AG04449 (cell line): ENCODE measurements around the gene EBF4.
"Not testable (repeated sequence)": the region's sequence is repeated elsewhere in the genome, so short reads cannot be mapped to it uniquely, and the experiment has no call there.

ENCODE experiments used
- CTCF ChIA-PET: fragments of 350-600 bp; formaldehyde crosslinking; extraction: SDS; loops from one replicate; lab custom pipeline; 2021; ENCODE audit warnings: antibody characterized with exemption; lab: Yijun Ruan, JAX
- POLR2A ChIA-PET: fragments of 400-600, 350-600 bp; formaldehyde crosslinking; extraction: SDS; loops from one replicate; lab custom pipeline; 2020; ENCODE audit warnings: antibody characterized with exemption, inconsistent platforms; lab: Yijun Ruan, JAX
- DNase-seq: peaks from one replicate; pipeline ENCODE4 v3.0.0-alpha.2; 2010; ENCODE audit warnings: low read depth, low spot score
- H3K4me3 ChIP-seq: 2 replicates; pipeline ENCODE4 v1.5.1; 2011; ENCODE audit warnings: low read depth, mild to moderate bottlenecking, control low read depth, low read length
- TF ChIP-seq, protein P1 (sequence below): IDR thresholded peaks from one replicate; pipeline ENCODE4 v1.5.1; 2011; ENCODE audit warnings: mild to moderate bottlenecking, moderate library complexity, low read length, control low read depth, inconsistent platforms; ENCODE audit not compliant: insufficient read depth; ENCODE audit errors: missing control alignments

Gene EBF4

GRCh38 chr20:2663887-2664719 lies 28.5 kb upstream of the EBF4 start, which contains the start of gene IDH3B:
TSS of gene IDH3B (minus strand) at chr20:2664216. CDS start at chr20:2664188, 28 bp downstream.
- ChIA-PET CTCF (interaction anchor here (1.2 to 3.3 kb wide), 4 partner anchors 8 to 337 kb away, joined by 3 to 13 read pairs (median 4); no protein-coding TSS in a partner anchor), POLR2A (interaction anchor here (3.7 kb wide), 1 partner anchor 11 kb away, joined by 36 read pairs; the partner anchor contains the start of gene NOP56)
- peak within 1 kb of the TSS; percentile 95 for H3K4me3 ChIP-seq
- peak; percentile 49 for DNase-seq
- TF ChIP-seq, protein P1, sequence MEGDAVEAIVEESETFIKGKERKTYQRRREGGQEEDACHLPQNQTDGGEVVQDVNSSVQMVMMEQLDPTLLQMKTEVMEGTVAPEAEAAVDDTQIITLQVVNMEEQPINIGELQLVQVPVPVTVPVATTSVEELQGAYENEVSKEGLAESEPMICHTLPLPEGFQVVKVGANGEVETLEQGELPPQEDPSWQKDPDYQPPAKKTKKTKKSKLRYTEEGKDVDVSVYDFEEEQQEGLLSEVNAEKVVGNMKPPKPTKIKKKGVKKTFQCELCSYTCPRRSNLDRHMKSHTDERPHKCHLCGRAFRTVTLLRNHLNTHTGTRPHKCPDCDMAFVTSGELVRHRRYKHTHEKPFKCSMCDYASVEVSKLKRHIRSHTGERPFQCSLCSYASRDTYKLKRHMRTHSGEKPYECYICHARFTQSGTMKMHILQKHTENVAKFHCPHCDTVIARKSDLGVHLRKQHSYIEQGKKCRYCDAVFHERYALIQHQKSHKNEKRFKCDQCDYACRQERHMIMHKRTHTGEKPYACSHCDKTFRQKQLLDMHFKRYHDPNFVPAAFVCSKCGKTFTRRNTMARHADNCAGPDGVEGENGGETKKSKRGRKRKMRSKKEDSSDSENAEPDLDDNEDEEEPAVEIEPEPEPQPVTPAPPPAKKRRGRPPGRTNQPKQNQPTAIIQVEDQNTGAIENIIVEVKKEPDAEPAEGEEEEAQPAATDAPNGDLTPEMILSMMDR: no peak

DNA sequence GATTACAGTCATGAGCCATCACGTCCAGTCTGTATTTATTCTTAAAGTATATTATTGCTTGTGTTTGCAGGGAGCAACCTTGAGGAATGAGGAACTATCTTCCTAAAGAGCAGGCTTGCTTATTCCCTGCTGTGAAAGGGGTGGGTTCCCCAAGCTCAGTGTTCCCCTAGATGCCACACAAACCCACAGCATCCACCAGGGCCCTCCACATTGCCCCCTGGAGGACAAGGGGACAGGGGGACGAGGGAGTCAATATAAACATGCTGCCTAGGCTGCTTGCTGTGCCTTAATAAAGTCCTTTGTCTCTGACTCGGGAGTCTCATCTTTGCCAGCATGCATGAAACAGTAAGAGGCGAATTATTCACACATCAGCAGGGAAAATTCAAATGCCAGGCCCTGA lies 20.6 kb upstream of the EBF4 start:
- DNase-seq: no peak
- ChIA-PET POLR2A (no interaction called here), CTCF (interaction anchor here (1.0 to 1.1 kb wide), 2 partner anchors 8 to 25 kb away, joined by 3 read pairs; partner anchors contain the start of gene IDH3B)
- H3K4me3 ChIP-seq: no peak overlapping the region
- TF ChIP-seq, protein P1: peak; percentile 3

- no peak for DNase-seq
- TF ChIP-seq, protein P1: no peak
- ChIA-PET CTCF (interaction anchor here (1.0 to 1.1 kb wide), 2 partner anchors 8 to 26 kb away, joined by 3 read pairs; partner anchors contain the start of gene IDH3B), POLR2A (no interaction called here)
- no peak overlapping the region for H3K4me3 ChIP-seq
Observed at GRCh38 chr20:2672446-2672845, 20.1 kb upstream of the EBF4 start.

DNA sequence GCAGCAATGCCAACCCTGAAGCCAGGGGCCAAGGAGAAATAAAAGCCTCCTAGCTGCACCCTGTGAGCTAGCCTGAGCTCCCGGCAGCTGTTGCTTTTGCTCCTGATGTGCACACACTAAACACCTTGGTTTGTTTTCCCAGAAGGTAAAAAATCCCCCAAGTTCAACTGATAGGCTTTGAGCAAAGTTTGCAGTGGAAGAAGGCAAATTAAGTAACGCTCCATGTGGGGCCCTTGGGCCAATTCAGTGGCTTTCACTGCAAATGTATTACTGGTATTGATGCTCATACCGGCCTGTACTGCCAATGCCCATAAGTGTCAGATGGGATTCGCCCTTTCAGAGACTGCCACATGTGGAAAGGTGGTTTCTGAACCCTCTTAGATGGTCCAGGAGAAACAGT lies 19.1 kb upstream of the EBF4 start:
- TF ChIP-seq, protein P1: no peak
- no peak for DNase-seq
- no peak overlapping the region for H3K4me3 ChIP-seq
- ChIA-PET CTCF (no interaction called here), POLR2A (no interaction called here)

DNA sequence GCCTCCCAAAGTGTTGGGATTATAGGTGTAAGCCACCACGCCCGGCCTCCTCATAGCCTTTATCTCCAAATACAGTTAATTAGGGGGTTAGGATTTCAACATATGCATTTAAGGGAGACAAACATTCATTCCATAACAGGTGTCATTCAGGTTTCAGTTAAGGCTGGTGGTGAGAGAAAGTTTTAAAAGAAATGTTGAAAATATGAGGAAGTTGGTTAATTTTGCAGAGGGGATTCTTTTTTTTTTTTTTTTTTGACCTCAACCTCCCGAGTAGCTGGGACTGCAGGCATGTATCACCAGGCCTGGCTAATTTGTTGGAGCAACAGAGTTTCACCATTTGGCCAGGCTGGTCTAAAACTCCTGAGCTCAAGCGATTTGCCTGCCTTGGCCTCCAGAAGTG lies 12.5 kb upstream of the EBF4 start:
- H3K4me3 ChIP-seq: no peak overlapping the region
- DNase-seq: no peak
- ChIA-PET CTCF (no interaction called here), POLR2A (no interaction called here)
- TF ChIP-seq, protein P1: no peak

DNA sequence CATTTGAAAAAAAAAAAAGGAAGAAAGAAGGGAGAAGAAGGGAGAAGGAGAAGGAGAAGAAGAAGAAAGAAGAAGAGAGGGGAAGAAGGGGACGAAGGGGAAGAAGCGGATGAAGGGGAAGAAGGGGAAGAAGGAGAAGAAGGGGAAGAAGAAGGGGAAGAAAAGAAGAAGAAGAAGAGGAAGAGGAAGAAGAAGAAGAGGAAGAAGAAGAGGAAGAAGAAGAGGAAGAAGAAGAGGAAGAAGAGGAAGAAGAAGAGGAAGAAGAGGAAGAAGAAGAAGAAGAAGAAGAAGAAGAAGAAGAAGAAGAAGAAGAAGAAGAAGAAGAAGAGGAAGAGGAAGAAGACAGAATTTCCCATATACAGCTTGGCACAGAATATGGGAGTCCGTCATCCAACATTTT lies 10.5 kb upstream of the EBF4 start:
- CTCF ChIA-PET, H3K4me3 ChIP-seq, DNase-seq, POLR2A ChIA-PET: not testable (repeated sequence)

GRCh38 chr20:2684817-2685216 lies 7.8 kb upstream of the EBF4 start:
- DNase-seq, POLR2A ChIA-PET, H3K4me3 ChIP-seq: not testable (repeated sequence)
- CTCF ChIA-PET: interaction anchor here (1.5 to 5.6 kb wide), 4 partner anchors 10 to 166 kb away, joined by 6 to 77 read pairs (median 24); no protein-coding TSS in a partner anchor
